Measurements from ENCODE around the gene DISP3. TPM values are rescaled to one million over a fixed set of nuclear protein-coding genes. Genes with fewer than 3 reads are reported as not detected.

DISP3 gene
- total and polyA plus RNA-seq, 4 donors: 0.04 to 0.18 (median 0.07) TPM; not detected in 1

- WGBS, 2 donors: 95 to 96% methylated on average over 5 of the region's 5 CpGs
- ATAC-seq (ENCODE audit: insufficient read depth, low FRiP score) (no peak), DNase-seq (no peak)
- Histone ChIP-seq H3K4me1 (ENCODE audit: control insufficient read depth in 5 of 5, insufficient read depth in 5 of 5, low read length in 5 of 5) (peaks cover 0 to 4% (median 0%) of the 10 kb centered on the region in 5 donors), H3K4me3 (no peak overlapping the region), H3K27me3 (ENCODE audit: control insufficient read depth in 3 of 3, insufficient read depth in 3 of 3, low read length in 2 of 3) (peaks cover 0 to 7% (median 2%) of the 10 kb centered on the region in 3 donors), H3K9ac (ENCODE audit: insufficient read depth in 1 of 2, low read length in 2 of 2) (no peak overlapping the region), H3K27ac (ENCODE audit: low read depth in 1 of 2, low read length in 1 of 2) (no peak overlapping the region), H3K36me3 (ENCODE audit: control insufficient read depth in 4 of 4, insufficient read depth in 4 of 4, low read length in 4 of 4) (no peaks in the 10 kb centered on the region), H3K9me3 (ENCODE audit: control insufficient read depth in 4 of 4, insufficient read depth in 3 of 4, low read length in 3 of 4) (peaks cover 0 to 29% (median 22%) of the 10 kb centered on the region in 4 donors)
- TF ChIP-seq CTCF (IDR thresholded peaks at IDR 0.05; ENCODE audit: control extremely low read depth, extremely low read depth): no peak
Measured at GRCh38 chr1:11502516-11502915, 23.6 kb downstream of the DISP3 start.

DNA sequence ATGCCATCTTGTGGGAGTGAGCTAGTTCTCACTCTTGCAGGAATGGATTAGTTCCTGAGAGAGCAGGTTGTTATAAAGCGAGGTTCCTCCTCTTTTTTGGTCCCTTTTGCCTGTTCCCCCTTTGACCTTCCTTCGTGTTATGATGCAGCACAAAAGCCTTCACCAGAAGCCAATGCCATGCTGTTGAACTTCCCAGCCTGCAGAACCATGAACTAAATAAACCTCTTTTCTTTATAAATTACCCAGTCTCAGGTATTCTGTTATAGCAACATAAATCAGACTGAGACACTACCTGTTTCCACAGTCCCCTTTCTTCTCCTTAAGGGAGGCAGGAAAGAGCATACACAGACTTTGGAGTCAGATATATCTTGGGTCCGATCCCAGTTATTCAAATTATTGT, 25.6 kb downstream of the DISP3 start:
- ATAC-seq (ENCODE audit: insufficient read depth, low FRiP score): no peak
- H3K27ac ChIP-seq (ENCODE audit: low read depth in 1 of 2, low read length in 1 of 2): no peak overlapping the region
- DNase-seq: no peak
- H3K36me3 ChIP-seq (ENCODE audit: control insufficient read depth in 4 of 4, insufficient read depth in 4 of 4, low read length in 4 of 4): no peaks in the 10 kb centered on the region
- no peak overlapping the region for H3K4me3 ChIP-seq
- WGBS, 2 donors: 82 to 87% methylated on average over 3 of the region's 3 CpGs
- peaks cover 0 to 31% (median 22%) of the 10 kb centered on the region in 4 donors for H3K9me3 ChIP-seq (ENCODE audit: control insufficient read depth in 4 of 4, insufficient read depth in 3 of 4, low read length in 3 of 4)
- peaks cover 0 to 4% (median 0%) of the 10 kb centered on the region in 5 donors for H3K4me1 ChIP-seq (ENCODE audit: control insufficient read depth in 5 of 5, insufficient read depth in 5 of 5, low read length in 5 of 5)
- TF ChIP-seq CTCF (IDR thresholded peaks at IDR 0.05; ENCODE audit: control extremely low read depth, extremely low read depth): no peak
- peaks cover 0 to 7% (median 2%) of the 10 kb centered on the region in 3 donors for H3K27me3 ChIP-seq (ENCODE audit: control insufficient read depth in 3 of 3, insufficient read depth in 3 of 3, low read length in 2 of 3)
- no peak overlapping the region for H3K9ac ChIP-seq (ENCODE audit: insufficient read depth in 1 of 2, low read length in 2 of 2)

DNA sequence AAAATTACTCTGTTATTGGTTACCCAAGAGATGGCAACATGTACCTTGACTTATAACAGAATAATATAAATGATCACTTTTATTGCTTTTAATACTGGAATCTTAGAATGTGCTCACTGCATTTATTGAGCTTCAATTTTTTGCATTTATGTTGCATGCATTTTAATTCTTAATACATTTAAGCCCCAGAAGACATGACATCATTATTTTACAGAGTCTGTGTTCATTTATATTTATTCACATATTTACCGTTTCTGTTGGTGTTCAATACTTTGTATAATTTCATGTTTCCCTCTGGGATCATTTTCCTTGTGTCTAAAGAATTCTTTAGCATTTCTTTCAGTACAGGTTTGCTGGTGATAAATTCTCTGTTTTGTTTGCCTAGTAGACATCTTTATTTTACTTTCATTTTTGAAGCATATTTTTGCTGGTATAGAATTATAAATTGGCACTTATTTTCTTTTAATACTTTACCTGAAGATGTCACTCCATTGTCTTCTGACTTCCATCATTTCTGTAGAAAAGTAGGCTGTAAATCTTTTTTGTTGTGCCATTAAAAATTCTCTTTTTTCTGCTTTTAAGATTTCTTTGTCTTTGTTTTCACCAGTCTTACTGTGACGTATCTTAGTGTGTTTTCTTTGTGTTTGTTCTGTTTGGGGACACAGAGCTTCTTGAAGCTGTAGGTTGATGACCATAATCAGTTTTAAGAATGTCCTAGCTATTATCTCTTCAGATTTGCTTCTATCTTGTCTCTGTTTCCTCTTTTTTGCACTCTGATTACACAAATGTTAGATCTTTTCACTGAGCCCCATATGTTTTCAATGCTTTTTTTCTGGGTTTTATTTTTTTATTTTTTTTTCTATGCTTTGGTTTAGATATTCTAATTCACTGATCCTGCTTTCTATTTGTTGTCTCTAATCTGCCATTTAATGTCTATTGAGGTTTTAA, 26.9 kb downstream of the DISP3 start:
- 84 to 90% methylated on average over 2 of the region's 2 CpGs for WGBS, 2 donors
- no peaks in the 10 kb centered on the region for H3K36me3 ChIP-seq (ENCODE audit: control insufficient read depth in 4 of 4, insufficient read depth in 4 of 4, low read length in 4 of 4)
- no peak overlapping the region for H3K4me3 ChIP-seq
- TF ChIP-seq CTCF (IDR thresholded peaks at IDR 0.05; ENCODE audit: control extremely low read depth, extremely low read depth): no peak
- no peaks in the 10 kb centered on the region for H3K27me3 ChIP-seq (ENCODE audit: control insufficient read depth in 3 of 3, insufficient read depth in 3 of 3, low read length in 2 of 3)
- H3K27ac ChIP-seq (ENCODE audit: low read depth in 1 of 2, low read length in 1 of 2): no peak overlapping the region
- H3K9ac ChIP-seq (ENCODE audit: insufficient read depth in 1 of 2, low read length in 2 of 2): no peak overlapping the region
- H3K4me1 ChIP-seq (ENCODE audit: control insufficient read depth in 5 of 5, insufficient read depth in 5 of 5, low read length in 5 of 5): peaks cover 0 to 4% (median 0%) of the 10 kb centered on the region in 5 donors
- peaks cover 0 to 29% (median 22%) of the 10 kb centered on the region in 4 donors for H3K9me3 ChIP-seq (ENCODE audit: control insufficient read depth in 4 of 4, insufficient read depth in 3 of 4, low read length in 3 of 4)
- DNase-seq: no peak
- no peak for ATAC-seq (ENCODE audit: insufficient read depth, low FRiP score)

Data from lung (tissue), 12 donors.